ENCODE measurements around the gene SMIM30. TPM values are rescaled to one million over a fixed set of nuclear protein-coding genes. Genes with fewer than 3 reads are reported as not detected.

SMIM30 gene
- total RNA-seq, 2 donors from 2014 or later = 23.7 to 36.5 TPM

DNA sequence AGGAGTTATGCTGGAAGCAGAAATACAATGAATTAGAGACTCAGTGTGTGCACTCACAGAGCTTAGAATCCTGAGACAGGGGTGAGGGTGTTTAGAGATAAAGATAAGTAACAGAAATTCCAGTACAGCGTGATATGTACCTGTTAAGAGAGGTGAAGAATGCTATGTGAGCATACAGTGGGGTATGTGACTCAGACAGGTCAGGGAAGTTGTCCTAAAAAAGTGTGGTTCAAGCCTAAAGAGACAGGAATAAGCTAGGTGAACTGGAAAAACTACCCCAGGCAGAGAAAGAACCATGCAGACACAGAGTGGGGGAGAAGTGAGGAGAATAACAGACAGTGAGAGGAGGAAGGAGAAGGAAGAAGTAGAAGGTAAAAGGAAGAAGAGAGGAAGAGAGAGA lies 8.6 kb downstream of the SMIM30 start:
- Histone ChIP-seq H3K36me3 (no peaks in the 10 kb centered on the region), H3K4me3 (no peak overlapping the region), H3K9me3 (no peaks in the 10 kb centered on the region), H3K4me1 (ENCODE audit: control insufficient read depth in 1 of 2, low read depth in 2 of 2) (no peaks in the 10 kb centered on the region), H3K27ac (no peak overlapping the region), H3K27me3 (replicated peaks; ENCODE audit: insufficient read depth) (no peaks in the 10 kb centered on the region)
- DNase-seq (ENCODE audit: low spot score) (no peak), ATAC-seq (ENCODE audit: insufficient number of reproducible peaks, low FRiP score, low read depth) (no peak)
- TF ChIP-seq, protein P1, sequence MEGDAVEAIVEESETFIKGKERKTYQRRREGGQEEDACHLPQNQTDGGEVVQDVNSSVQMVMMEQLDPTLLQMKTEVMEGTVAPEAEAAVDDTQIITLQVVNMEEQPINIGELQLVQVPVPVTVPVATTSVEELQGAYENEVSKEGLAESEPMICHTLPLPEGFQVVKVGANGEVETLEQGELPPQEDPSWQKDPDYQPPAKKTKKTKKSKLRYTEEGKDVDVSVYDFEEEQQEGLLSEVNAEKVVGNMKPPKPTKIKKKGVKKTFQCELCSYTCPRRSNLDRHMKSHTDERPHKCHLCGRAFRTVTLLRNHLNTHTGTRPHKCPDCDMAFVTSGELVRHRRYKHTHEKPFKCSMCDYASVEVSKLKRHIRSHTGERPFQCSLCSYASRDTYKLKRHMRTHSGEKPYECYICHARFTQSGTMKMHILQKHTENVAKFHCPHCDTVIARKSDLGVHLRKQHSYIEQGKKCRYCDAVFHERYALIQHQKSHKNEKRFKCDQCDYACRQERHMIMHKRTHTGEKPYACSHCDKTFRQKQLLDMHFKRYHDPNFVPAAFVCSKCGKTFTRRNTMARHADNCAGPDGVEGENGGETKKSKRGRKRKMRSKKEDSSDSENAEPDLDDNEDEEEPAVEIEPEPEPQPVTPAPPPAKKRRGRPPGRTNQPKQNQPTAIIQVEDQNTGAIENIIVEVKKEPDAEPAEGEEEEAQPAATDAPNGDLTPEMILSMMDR (IDR thresholded peaks at IDR 0.05) = no peak

- DNase-seq (ENCODE audit: low spot score) (no peak), ATAC-seq (ENCODE audit: insufficient number of reproducible peaks, low FRiP score, low read depth) (no peak)
- Histone ChIP-seq H3K27ac (no peak overlapping the region), H3K4me3 (no peak overlapping the region), H3K36me3 (no peaks in the 10 kb centered on the region), H3K9me3 (no peaks in the 10 kb centered on the region), H3K4me1 (ENCODE audit: control insufficient read depth in 1 of 2, low read depth in 2 of 2) (no peaks in the 10 kb centered on the region), H3K27me3 (replicated peaks; ENCODE audit: insufficient read depth) (no peaks in the 10 kb centered on the region)
- TF ChIP-seq, protein P1 (IDR thresholded peaks at IDR 0.05) = no peak
Observed at GRCh38 chr7:113100121-113100603, 18.2 kb downstream of the SMIM30 start.

DNA sequence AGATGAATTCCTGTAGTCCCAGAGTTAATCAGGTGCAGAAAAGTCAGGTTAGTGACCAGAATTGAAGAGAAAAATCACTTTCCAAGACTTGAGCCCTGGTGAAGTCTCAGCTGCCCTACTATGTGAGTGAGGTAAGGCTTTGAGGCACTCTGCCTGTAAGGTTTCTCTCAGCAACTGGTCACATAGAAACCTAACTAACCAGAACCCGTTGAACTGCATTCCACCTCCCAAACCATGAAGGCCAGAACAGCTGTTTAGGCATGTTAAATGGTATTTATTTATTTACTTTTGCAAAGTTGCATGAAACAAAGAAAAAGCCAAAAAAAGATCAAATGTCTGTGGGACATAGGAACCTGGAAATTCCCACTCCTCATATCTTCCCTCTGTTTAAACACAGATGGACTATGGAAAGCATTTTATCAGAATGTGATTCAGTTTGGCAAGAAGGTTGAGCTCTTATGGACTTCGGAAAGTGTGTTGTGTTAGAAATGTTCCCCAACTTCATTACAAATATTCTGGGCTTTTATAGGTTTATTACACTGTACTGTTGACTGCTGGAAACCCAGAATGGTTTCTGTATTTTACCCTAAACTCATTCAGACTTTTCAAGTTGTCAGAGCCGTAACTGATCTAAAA lies 19.0 kb downstream of the SMIM30 start:
- Histone ChIP-seq H3K36me3 (no peaks in the 10 kb centered on the region), H3K27ac (no peak overlapping the region), H3K27me3 (replicated peaks; ENCODE audit: insufficient read depth) (no peaks in the 10 kb centered on the region), H3K4me3 (no peak overlapping the region), H3K9me3 (no peaks in the 10 kb centered on the region), H3K4me1 (ENCODE audit: control insufficient read depth in 1 of 2, low read depth in 2 of 2) (no peaks in the 10 kb centered on the region)
- no peak for DNase-seq (ENCODE audit: low spot score)
- ATAC-seq (ENCODE audit: insufficient number of reproducible peaks, low FRiP score, low read depth) = no peak
- TF ChIP-seq, protein P1 (IDR thresholded peaks at IDR 0.05) = no peak

DNA sequence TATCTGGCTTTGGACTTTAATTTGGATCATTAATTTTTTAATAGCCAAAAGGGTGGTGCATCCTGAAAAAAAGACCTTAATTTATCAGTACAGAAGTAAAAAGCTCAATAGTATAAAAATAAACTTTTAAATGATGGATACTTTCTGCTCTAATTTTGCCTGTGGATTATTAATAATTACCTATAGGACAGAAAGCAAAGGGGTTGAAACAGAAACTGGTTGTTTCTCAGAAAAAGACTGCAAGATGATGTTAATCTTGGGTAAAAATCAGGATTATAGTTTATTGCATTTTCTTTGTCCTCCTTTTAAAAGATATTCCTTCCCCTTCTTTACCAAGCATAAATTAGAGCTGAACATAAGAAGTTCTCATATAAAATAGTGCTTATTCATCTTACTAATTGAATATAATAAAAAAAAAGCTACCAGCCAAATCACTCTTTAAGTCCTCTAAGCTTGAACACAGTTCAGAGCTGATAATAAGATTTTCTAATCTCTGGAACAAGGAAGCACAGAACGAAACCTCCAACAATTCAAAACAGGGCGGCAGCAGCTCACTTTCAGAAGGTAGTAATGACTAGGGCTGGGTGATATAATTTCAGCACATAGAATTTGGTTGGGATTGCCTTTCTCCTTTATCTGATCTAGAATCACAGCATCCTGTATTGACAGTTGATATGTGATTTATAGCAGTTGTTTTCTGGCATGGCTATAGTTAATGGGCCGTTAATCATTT lies 23.7 kb downstream of the SMIM30 start:
- TF ChIP-seq, protein P1 (IDR thresholded peaks at IDR 0.05) = no peak

GRCh38 chr7:113093561-113093960 lies 24.8 kb downstream of the SMIM30 start:
- Histone ChIP-seq H3K4me3 (no peak overlapping the region), H3K36me3 (no peaks in the 10 kb centered on the region), H3K27ac (no peak overlapping the region), H3K9me3 (no peaks in the 10 kb centered on the region), H3K27me3 (replicated peaks; ENCODE audit: insufficient read depth) (no peaks in the 10 kb centered on the region), H3K4me1 (ENCODE audit: control insufficient read depth in 1 of 2, low read depth in 2 of 2) (no peaks in the 10 kb centered on the region)
- TF ChIP-seq, protein P1 (IDR thresholded peaks at IDR 0.05) = no peak
- ATAC-seq (ENCODE audit: insufficient number of reproducible peaks, low FRiP score, low read depth) = no peak
- no peak for DNase-seq (ENCODE audit: low spot score)

More for the DNA sequence above, 23.7 kb downstream of the SMIM30 start:
- DNase-seq (ENCODE audit: low spot score) (no peak), ATAC-seq (ENCODE audit: insufficient number of reproducible peaks, low FRiP score, low read depth) (no peak)
- no peaks in the 10 kb centered on the region for H3K4me1 ChIP-seq (ENCODE audit: control insufficient read depth in 1 of 2, low read depth in 2 of 2)
- no peak overlapping the region for H3K4me3 ChIP-seq
- H3K9me3 ChIP-seq = no peaks in the 10 kb centered on the region
- H3K27me3 ChIP-seq (replicated peaks; ENCODE audit: insufficient read depth) = no peaks in the 10 kb centered on the region
- H3K36me3 ChIP-seq = no peaks in the 10 kb centered on the region
- H3K27ac ChIP-seq = no peak overlapping the region

All from thoracic aorta (tissue), 2 donors.